ENCODE results near the gene SRF.

Gene SRF

DNA sequence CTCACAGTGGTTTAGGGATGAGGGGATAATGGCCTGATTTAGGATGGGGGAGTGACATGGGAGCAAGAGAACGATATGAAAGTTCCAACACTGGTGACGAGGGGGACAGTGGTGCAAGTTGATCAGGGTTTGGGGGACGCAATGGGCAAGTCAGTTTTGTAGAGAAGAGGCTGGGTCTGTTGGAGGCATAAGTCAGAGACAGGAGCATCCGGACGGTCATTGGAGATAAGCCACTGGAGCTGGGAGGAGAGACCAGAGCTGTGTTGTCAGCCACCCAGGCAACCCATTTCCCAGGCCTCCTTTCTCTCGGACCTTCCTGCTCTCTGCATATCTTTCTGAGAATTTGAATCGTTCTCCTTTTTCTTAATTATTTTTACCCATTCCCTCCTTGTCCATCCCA is 48.7 kb downstream of the SRF start:
- DNase-seq = no peak

DNA sequence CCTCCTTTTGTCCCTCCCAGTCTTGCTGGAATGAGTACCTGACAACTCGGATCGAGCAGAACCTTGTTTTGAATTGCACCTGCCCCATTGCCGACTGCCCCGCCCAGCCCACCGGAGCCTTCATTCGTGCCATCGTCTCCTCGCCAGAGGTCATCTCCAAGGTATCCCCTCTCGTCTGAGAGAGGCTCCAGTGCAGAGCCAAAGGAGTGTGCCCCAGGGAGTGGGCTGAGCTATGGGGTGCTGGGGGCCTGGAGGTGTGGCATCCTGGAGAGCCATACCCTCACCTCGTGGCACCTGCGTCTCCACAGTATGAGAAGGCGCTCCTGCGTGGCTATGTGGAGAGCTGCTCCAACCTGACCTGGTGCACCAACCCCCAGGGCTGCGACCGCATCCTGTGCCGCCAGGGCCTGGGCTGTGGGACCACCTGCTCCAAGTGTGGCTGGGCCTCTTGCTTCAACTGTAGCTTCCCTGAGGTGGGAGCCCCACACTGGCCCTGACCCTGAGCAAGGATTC is 49.4 kb downstream of the SRF start:
- DNase-seq = no peak

DNA sequence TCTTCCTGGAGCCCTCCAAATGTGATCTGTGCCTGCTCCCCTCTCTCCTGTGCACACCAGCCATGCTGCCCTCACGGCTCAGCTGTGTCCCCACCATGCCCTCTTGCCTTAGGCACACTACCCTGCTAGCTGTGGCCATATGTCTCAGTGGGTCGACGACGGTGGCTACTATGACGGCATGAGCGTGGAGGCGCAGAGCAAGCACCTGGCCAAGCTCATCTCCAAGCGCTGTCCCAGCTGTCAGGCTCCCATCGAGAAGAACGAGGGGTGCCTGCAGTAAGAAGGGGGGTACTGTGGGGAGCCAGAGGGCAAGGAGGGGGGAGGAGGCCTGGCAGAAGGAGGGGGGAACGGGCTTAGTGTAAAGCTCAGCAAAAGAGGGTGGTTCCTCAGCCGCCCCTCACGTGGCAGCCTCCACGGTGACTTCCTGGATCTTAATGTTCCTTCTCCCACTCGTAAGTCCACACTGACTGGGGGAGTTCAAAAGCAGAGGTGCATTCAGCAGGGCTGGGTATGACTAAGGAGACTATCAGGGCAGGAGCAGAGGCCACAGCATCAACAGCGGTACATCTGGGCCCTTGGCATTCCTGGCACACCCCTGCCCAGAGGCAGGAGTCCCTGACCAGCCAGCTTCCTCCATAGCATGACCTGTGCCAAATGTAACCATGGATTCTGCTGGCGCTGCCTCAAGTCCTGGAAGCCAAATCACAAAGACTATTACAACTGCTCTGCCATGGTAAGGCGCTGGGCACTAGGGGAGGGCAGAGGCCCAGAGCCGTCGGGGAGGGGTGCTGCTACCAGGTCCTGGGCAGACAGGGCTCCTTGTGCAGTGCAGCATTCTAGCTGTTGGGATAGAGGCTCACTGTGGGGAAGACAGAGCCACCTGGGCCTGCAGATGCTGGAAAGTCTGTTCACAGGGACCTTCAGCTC is 50.2 kb downstream of the SRF start:
- DNase-seq = no peak

DNA sequence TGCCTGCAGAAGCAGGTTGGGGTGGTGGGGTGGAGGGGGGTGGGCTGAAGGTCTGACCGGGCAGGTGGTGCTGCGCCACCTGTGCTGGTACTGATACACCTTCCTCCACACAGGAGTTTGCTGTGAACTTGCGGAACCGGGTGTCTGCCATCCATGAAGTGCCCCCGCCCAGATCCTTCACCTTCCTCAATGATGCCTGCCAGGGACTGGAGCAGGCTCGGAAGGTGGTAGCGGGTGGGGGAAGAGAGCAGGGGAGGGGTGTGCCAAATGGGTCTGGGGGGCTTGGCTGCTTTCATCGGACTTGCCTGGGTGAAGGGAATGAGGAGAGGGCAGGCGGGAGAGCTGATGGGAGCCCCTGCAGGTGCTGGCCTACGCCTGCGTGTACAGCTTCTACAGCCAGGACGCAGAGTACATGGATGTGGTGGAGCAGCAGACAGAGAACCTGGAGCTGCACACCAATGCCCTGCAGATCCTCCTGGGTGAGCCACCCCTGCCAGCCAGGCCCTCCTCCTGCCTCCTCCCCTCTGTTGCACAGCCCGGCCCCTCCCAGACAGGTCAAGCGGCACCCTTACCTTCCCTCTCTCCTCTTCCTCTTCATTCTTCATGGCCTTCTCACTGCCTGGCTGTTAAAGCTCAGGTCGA is 51.5 kb downstream of the SRF start:
- DNase-seq = no peak

DNA sequence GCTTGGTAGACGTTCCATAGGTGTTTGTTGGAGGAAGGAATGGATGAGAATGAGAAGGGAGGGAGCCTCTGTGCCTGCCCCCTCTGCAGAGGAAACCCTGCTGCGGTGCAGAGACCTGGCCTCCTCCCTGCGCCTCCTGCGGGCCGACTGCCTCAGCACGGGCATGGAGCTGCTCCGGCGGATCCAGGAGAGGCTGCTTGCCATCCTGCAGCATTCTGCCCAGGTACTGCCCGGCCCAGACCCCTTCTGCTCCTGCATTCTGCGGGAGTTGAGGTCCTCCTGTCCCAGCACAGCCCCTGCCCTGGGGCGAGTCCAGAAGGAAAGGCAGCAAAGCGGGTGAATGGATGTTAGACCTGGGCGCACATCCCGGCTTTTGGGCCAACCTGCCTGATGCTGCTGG is 52.1 kb downstream of the SRF start:
- DNase-seq = no peak

DNA sequence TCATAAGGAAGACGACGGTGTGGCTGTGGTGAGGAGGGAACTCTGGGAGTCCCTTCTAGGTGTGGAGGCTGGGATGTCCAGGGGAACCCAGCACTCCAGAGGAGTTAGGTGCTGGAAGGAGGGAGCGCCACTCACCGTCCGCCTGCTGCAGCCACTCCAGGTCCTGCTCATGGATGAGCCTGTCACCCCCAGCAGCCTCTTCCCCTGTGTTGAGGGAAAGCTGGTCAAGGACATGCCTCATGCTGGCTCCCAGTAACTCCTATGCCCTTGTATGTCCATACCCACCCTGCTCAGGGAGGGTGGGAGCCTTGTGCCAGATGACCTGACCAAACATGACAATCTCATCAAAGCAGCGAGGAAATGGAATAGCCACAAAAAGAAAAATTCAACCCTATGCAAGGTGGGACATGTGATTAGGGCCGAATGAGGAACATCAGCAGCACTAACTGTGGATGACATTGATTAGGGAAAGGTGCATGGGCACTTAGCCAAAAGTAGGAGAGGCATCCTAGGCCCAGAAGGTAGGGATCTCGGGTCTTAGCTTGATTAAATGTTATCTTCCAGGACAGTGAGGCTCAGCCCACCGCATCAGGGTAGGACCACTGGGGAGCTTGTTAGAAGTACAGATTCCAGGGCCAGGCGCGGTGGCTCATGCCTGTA is 55.3 kb downstream of the SRF start:
- no peak for DNase-seq

DNA sequence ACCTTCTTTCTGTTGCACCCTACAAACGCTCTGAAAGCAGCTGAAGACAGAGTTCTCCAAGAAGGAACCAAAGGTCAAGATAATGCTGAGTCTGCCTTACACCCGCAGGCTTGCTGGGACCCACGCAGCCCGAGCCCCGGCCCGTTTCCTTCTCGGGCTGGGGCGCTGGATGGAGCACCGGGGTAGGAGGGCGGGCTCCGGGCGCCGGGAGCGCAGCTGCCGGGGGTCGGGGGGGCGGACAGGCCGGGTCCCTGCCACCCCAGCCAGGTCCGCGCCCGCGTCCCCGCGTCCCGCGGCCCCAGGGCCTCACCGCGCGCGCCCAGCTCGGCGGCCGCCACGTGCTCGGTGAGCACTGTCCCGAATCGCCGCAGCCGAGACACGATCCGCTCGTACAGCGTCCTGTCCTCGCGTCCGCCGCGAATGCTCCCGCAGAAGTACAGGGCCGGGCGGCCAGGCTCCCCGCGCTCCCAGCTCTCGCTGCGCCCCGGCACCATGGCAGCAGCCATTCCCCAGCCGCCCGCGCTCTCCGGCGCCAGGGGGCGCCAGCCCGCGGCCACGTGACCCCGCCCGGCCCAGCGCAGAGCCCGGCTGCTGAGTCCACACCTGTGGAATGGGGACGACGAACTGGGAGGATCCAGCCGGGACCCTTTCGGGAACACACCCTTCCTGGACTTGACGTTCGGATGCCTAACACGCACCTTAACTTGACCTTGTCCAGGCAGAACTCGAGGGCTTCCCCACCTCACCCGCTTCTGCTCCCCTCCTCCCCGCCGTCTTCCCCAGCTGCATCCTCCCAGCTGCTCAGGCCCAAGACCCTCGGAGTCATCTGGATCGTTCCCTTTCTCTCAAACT is 58.1 kb downstream of the SRF start, which contains the start of gene DNPH1:
DNPH1 (minus strand) TSS at position 531 of the 852 bp plus-strand sequence; CDS start at position 506, 25 bp downstream.
- DNase-seq = peak; percentile 48

DNA sequence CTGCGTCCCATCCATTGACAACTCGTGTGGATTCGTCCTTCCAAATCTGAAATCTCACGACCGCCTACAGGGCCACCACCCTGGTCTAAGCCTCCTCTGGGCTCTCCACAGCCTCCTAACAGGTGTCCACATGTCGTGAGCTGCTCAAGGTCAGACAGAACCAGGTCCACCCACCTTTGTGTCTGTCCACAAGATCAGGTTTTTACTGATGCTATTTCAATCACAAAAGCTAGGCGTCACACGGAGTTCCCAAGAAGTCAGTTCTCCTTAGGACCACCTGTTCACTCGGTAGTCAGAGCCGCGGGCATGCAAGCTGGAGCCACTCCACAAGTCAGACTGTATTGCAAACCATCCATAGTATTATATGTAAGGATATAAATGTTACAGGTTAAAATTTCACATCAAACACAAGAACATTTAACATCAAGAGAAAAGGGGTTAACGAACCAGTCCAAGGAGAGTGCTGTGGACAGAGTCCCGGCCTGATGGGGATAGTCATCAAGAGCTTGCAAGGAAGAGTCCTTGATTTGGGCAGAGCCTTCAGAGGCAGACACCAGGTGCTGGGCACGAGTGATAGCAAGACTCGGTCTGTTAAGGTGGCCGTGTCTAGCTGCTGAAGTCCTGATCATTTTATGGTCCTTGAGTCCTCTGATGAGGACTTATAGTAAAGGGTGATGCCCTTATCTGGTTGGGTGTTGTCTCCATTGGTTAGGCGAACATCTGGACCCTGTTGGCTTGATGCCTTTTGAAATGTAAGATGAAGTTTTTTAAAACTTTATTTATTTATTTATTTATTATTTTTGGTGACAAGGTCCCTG is 58.9 kb downstream of the SRF start:
- DNase-seq = no peak

DNA sequence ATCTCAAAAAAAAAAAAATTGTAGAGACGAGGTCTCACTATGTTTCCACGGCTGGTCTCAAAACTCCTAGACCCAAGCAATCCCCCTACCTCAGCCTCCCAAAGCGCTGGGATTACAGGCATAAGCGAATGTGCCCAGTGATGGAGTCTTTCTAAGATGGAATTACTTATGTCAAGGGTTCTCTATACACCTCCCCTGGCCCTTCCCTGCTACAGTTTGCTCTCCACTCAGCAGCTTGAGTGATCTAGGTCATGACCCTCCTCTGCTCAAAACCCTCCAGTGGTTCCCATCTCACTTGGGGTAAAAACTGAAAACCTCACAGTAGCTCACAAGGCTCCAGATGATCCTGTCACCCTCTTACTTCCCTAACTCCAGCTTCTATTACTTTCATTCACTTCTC is 60.0 kb downstream of the SRF start:
- DNase-seq = no peak
